Sciatic nerve (tissue), 2 donors: ENCODE results near the gene RPL18A. TPM values are rescaled to one million over a fixed set of nuclear protein-coding genes. Genes with fewer than 3 reads are reported as not detected.

Experiments used
- ATAC-seq: fragments of 200-7000 bp; cut with Tn5 transposase; one replicate; pipeline ENCODE4 v1.9.1; 2020; ENCODE audit warnings: mild to moderate bottlenecking, moderate library complexity
- DNase-seq: peaks from one replicate; pipeline ENCODE4 v3.0.0-alpha.2; 2020; ENCODE audit warnings: low spot score
- intact Hi-C: fragments of 100-400 bp; cut with DNase I; formaldehyde crosslinking; loops from one replicate; pipeline ENCODE4 v1.14.2; 2022
- total RNA-seq: library from RNA; stranded (reverse); fragmentation: NEBNext Ultra II Directional; extraction: Animal tissue kit (Norgen Biotek cat#: 25700); gene quantifications from one replicate; pipeline ENCODE4 v1.2.1, GENCODE V29; 2021
- donor health status: DM: no; HTN: no; CAD: no.
- donor health status: DM: no; HTN: no; CAD: no.

Gene RPL18A
- total RNA-seq, 1 donor from 2014 or later = 1,112 TPM

DNA sequence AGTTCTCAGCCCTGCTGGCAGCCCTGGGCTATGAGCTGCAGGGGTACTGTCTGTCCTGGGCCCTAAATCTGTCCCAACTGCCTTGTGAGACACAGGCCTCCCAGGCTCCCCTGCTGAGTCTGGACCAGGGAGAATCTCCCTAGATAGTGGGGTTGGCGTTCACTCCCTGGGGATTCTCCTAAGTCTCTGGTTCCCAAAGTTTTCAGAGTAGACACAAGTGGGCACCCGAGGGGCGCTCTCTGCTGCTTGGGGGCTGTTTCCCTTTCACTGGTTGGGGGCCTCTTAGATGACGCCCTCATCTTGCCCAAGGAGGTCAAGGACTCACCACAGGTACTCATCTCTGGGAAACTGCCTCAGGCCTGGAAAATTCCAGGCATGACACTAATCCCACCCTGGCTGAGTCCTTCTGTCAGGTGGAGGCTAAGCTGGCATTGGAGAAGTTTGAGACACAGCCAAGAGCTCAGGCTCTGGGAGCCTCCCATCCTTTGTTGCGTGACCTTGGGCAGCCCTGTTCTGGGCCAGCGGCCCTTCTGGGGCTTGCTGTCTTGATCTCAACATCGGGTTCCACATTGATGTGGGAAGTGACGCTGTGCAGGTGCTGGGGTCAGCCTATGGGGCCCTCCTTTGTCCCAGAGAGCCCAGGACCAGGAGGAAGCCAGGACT lies 3.9 kb downstream of the RPL18A start:
- ATAC-seq (no peak), DNase-seq (no peak)
- intact Hi-C loops = no loop called here

DNA sequence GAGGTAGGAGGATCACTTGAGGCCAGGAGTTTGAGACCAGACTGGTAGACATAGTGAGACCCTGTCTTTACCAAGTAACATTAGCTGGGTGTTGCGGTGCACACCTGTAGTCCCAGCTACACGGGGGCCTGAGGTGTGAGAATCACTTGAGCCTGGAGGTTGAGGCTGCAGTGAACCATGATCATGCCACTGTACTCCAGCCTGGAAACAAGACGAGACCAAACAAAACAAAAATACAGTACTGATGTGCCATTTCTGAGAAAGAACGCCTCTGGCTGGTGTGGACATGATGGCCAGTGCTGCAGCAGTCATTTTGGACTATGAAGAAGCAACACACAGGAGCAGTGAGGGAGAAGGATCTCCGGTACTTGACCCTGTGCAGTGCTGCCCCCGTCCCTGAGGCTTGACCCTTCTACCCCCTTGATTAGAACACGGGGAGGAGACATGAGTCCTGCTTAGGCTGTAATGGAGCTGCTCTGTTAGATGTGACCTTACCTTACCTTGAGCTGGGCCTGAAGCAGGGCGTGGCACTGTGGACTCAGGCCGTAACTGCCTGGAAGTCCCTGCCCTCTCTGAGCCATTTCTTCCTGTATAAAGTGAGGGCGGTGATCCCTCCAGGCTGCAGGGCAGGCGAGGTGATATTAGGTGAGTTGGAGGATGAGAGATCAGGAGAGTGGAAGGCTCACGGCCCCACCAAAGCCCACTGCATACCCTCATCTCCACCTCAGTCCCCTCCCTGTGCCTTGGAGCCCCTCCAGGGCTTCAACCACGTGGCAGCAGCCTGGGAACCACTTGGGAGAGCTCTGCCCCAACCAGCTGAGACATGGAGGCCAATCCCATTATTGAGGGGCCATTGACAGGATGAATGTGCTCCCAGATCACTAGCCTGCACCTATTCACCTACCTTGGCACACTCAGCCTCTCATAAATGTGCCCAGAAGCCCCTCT lies 5.9 kb downstream of the RPL18A start:
- intact Hi-C loops = no loop called here
- DNase-seq = no peak
- no peak for ATAC-seq

DNA sequence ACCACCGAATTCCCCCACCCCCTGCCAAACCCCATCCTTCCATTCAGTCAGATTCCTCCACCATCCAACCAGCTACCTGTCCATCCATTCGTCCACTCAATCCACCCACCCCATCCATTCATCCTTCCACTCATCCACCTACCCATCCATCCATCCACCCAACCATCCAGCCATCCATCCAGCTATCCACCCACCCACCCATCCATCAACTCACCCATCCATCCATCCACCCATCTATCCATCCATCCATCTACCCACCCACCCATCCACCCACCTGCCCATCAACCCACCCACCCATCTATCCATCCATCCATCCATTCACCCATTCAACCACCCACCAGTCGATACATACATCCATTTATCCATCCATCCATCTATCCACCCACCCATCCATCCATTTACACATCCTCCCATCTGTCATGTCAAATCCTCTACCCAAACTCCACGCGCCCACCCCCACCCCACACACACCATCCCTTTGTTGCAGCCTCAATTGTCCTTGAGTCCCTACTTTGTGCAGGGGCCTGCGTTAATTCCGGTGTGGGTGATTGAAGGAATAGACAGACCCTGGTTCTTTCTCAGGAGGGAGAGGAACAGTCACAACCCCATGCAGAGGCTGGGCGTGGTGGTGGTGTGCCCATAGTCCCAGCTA lies 6.7 kb downstream of the RPL18A start:
- intact Hi-C loops = no loop called here
- ATAC-seq (no peak), DNase-seq (no peak)

DNA sequence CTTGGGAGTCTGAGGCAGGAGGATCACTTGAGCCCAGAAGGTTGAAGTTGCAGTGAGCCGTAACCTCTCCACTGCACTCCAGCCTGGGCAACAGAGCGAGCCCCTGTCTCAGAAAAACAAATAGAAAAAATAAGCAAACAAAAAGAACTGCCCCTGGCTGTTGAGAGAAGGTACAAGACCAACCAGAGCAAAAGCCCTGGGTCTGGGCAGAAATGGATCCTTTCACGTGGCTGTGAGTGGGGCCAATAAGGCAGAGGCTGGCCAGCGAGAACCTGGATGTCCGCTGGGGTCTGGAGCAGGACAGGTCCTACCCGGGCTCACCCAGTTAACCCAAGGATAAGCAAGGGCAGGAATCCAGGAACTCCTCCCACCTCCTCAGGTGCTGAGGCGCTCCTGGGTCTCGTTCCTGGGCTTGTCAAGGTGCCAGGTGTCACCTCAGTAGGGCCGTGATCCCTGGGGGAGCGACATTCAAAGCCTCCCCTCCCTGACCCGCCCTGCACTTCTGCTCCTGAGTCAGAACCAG lies 7.3 kb downstream of the RPL18A start:
- intact Hi-C loops = no loop called here
- no peak for ATAC-seq

DNA sequence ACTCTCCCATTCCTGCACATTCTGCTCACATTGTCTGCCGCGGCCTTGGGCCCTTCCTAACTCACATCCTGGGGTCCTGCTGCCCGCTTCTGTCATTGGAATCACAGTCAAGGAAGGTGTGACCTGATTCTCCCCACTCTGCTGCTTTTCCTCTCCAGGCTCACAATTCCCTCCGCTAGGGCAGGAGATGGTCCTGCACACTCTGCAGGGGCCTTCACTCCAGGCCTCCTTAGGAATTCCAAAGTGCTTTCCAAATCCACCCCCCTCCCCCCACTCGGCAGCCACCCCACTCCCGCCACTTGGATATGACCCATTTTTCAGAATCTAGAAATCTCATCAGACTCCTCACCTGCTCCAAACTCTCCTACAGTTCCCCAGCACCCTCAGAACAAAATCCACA lies 9.0 kb downstream of the RPL18A start:
- no peak for ATAC-seq
- DNase-seq = no peak
- intact Hi-C loops = no loop called here

More for the DNA sequence above, 7.3 kb downstream of the RPL18A start:
- DNase-seq = no peak

DNA sequence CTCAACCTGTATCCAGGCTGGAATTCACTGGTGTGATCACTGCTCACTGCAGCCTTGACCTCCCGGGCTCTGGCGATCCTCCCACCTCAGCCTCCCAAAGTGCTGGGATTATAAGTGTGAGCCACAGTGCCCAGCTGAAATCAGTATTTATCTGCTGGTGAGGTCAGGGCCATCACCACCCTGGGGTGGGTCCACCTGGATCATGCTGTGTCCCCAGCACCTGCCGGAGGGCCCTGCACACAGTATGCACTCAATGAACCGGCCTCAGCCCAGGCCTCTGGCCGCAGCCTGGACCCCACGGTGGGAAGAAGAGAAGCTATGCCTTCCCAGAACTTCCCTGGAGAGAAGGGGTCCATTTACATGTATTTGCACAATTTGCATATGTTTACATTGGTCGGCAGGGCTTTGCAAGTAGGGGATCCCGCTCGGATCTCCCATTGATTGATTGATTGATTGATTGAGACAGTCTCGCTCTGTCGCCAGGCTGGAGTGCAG lies 9.5 kb downstream of the RPL18A start:
- no peak for ATAC-seq
- no peak for DNase-seq
- intact Hi-C loops = no loop called here

DNA sequence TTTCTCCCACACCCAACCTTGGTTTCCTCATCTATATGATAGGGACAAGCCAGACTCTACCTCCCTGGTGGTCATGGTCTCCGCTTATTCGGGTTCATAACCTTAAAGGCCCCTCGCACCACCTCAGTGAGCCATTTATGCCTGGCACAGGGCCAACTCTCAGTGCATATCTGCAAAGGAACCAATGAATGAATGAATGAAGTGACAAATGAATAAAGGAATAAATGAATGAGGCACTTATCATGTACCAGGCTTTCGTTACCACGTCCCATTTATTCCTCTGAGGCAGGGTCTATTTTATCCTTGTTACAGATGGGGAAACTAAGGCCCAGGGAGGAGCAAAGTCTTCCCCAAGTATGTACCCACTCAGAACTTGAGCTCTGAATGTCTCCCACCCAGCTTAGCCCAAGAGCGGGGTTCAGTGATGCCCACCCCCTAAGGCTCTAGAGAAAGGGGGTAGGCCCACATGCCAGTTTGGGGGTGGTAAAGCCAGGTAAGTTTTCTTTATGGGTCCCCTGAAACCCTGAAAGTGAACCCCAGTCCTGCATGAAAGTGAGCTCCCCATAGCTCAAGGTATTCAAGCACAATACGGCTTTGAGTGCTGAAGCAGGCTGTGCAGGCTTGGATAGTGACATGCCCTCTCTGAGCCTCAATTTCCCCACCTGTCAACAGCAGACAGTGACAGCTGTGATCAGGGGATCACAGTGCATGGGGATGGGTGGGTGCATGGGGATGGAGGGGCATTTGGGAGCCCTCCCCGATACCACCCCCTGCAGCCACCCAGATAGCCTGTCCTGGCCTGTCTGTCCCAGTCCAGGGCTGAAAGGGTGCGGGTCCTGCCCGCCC lies 11.5 kb downstream of the RPL18A start:
- DNase-seq (no peak), ATAC-seq (no peak)
- intact Hi-C loops = no loop called here

DNA sequence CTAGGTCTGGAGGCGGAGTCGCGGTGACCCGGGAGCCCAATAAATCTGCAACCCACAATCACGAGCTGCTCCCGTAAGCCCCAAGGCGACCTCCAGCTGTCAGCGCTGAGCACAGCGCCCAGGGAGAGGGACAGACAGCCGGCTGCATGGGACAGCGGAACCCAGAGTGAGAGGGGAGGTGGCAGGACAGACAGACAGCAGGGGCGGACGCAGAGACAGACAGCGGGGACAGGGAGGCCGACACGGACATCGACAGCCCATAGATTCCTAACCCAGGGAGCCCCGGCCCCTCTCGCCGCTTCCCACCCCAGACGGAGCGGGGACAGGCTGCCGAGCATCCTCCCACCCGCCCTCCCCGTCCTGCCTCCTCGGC lies 12.2 kb downstream of the RPL18A start, which contains the start of gene SLC5A5:
Gene SLC5A5, plus strand, starts transcription at position 68 of the 373 bp plus-strand sequence. CDS start 375 bp downstream, outside the sequence.
- intact Hi-C loops = no loop called here
- ATAC-seq = peak; percentile 27

DNA sequence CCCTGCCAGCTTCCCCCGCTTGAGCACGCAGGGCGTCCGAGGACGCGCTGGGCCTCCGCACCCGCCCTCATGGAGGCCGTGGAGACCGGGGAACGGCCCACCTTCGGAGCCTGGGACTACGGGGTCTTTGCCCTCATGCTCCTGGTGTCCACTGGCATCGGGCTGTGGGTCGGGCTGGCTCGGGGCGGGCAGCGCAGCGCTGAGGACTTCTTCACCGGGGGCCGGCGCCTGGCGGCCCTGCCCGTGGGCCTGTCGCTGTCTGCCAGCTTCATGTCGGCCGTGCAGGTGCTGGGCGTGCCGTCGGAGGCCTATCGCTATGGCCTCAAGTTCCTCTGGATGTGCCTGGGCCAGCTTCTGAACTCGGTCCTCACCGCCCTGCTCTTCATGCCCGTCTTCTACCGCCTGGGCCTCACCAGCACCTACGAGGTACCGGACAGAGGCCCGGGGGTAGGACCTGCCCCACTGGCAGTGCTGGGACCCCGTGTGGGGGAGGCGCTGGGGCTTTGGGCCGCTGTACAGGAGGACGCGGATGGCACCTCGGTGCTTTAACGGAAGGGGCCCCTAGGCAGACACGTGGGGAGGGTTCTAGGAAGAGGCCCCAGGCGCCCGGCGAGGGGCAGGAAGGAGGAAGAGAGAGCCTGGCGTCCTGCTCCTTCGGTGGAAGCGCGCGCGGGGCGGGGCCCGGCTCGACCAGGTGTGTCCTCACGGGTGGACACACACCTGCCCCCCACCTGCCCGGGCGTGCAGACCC lies 12.7 kb downstream of the RPL18A start:
- intact Hi-C loops = no loop called here
- peak; percentile 13 for ATAC-seq

More for the DNA sequence above, 12.2 kb downstream of the RPL18A start, which contains the start of gene SLC5A5:
- DNase-seq = no peak

DNA sequence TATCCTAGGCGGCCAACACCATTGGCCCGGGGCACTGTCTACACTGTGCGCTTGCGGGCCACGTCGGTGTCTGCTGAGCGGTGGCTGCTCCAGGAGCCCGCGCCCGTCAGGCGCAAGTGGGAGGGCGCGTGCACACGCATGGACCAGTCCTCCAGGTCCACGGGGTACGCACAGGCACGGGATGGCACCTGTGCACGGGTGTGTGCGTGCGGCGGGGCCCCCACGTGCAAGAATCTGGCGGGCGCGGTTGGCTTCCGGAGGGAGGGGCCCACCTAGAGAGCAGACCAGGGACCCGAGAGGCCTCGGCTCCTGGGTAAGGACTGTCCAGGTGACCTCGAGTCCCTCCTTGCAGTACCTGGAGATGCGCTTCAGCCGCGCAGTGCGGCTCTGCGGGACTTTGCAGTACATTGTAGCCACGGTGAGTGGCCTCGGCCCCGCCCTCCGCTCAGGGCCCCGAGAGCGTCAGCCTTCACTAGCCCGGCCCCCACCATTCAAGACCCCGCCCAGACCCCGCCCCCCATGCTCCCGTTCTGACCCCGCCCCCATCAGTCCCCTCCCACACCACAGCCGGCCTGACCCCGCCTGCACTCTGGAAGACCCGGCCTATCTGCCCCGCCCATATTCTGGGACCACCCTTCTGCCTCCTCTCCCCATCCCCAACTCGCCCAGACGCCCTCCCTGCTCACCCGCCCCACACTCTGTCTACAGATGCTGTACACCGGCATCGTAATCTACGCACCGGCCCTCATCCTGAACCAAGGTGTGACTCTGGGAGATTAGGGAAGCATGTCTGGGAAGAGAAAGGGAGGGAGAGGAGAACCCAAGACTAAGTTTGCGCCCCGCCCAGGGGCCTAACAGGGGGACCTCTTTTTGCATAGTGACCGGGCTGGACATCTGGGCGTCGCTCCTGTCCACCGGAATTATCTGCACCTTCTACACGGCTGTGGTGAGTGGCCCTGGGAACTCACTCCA lies 14.4 kb downstream of the RPL18A start:
- intact Hi-C loops = no loop called here
- ATAC-seq (no peak), DNase-seq (no peak)

More for the DNA sequence above, 12.7 kb downstream of the RPL18A start:
- DNase-seq = no peak

DNA sequence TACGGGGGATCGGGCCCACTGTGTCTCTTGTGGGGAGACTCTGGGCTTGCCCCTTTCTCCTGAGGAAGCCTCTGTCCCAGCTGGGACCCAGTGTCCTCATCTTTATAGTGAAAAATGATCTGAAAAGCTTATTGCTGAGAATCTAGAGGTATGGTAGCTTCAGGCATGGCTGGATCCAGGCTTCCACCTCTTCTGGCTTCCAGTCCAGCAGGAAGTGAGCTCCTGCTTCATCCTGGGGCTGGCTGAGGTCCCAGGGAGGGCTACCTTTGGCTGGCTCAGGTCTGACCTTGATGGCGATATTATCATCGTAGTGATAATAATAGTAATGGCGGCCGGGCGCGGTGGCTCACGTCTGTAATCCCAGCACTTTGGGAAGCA lies 15.0 kb downstream of the RPL18A start:
- no peak for DNase-seq
- no peak for ATAC-seq
- intact Hi-C loops = no loop called here

DNA sequence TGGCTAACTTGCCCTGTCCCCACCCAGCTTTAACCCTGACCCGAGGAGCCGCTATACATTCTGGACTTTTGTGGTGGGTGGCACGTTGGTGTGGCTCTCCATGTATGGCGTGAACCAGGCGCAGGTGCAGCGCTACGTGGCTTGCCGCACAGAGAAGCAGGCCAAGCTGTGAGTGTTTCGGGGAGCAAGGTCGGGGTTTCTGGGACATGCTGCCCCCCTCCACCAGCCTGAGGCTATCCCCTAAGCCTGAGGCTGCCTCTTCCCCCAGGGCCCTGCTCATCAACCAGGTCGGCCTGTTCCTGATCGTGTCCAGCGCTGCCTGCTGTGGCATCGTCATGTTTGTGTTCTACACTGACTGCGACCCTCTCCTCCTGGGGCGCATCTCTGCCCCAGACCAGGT lies 18.0 kb downstream of the RPL18A start:
- intact Hi-C loops = no loop called here
- no peak for DNase-seq
- ATAC-seq = no peak

DNA sequence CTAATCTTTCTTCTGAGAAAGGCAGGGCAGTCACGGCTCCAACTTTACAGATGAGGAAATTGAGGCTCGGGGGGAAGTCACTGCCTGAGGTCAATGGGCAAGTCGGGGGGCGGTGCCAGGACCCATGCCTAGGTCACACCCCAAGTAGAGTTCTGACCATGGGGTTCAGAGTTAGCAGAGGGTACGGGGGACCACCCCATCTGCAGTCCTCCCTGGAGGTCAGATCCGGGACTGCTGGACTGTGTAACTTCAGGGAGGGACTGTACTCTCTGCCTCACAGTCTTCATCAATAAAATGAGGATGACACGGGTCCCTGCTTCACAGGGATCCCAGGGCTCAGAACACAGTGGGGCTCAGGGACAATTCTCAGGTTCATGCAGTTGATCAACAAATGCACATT lies 19.8 kb downstream of the RPL18A start:
- DNase-seq (no peak), ATAC-seq (no peak)
- intact Hi-C loops = no loop called here

DNA sequence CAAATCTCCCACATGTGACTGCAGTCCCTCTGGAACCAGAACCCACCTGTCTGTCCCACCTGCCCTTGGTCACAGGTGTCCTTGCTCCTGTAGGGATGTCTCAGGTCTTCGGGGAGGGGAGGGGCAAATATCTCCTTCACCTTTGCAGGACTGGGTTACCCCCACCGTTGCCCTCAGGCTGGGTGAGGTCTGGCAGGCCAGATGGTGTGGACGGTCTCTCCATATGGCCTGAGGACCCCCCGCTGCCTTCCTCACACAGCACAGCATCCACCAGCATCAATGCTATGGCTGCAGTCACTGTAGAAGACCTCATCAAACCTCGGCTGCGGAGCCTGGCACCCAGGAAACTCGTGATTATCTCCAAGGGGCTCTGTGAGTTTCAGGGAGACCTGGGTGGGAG lies 22.0 kb downstream of the RPL18A start:
- intact Hi-C loops = no loop called here
- DNase-seq = no peak
- no peak for ATAC-seq

DNA sequence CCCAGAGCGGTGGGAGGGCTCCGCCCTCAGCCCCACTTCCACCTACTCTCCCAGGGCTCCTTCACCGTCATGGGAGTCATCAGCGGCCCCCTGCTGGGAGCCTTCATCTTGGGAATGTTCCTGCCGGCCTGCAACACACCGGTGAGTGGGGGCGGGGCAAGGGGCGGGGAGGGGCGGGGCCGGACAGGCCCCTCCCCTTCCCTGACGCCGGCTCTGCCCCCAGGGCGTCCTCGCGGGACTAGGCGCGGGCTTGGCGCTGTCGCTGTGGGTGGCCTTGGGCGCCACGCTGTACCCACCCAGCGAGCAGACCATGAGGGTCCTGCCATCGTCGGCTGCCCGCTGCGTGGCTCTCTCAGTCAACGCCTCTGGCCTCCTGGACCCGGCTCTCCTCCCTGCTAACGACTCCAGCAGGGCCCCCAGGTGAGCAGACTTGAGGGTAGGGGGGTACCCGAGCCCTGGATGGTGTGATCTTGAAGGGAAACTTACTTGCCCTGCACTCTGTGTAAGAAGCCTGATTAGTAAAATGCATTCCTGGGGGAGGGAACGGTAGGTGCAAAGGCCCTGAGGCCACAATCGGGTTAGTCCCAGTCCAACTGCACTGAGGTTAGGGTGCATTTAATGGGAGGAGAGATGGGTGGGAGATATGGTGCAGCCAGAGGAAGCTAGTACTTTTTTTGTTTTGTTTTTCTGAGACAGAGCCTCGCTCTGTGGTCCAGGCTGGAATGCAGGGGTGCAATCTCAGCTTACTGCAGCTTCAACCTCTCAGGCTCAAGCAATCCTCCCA lies 24.1 kb downstream of the RPL18A start:
- ATAC-seq = no peak
- DNase-seq = no peak
- intact Hi-C loops = no loop called here

DNA sequence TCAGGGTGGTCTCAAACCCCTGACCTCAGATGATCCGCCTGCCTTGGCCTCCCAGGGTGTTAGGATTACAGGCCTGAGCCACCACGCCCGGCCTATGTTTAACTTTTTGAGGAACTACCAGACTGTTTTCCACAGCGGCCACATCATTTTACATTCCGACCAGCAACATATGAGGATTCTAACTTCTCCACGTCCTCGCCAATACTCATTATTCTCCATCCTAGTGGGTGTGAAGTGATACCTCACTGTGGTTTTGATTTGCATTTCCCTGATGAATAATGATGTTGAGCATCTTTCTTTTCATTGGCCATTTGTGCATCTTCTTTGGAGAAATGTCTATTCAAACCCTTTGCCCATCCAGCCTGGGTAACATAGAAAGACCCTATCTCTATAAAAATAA lies 26.8 kb downstream of the RPL18A start:
- ATAC-seq (no peak), DNase-seq (no peak)
- intact Hi-C loops = no loop called here
